ENCODE data around the gene SH2D6. TPM values are rescaled to one million over a fixed set of nuclear protein-coding genes. Genes with fewer than 3 reads are reported as not detected.

SH2D6 gene
- total and polyA plus RNA-seq, 9 of the 15 experiments (the other 6 are each of a cell fraction or from before 2014, with no cell fraction given), result 0.07 to 0.76 (median 0.33) TPM; not detected in 2

- TF ChIP-seq DEAF1 (CRISPR knock-in tag; IDR thresholded peaks at IDR 0.05), result no peak
- no peak for TF ChIP-seq THAP12 (CRISPR knock-in tag; IDR thresholded peaks at IDR 0.05)
- no peak for TF ChIP-seq SNRNP70 (optimal IDR thresholded peaks at IDR 0.05; ENCODE audit: low read depth, low read length)
- TF ChIP-seq U2AF1 (optimal IDR thresholded peaks at IDR 0.05; ENCODE audit: low read depth, low read length), result peak; percentile 76
- peak in 1 of 2 experiments; percentile 50; a peak in 1 of 4 replicates for TF ChIP-seq TBL1XR1 (IDR thresholded peaks at IDR 0.05; ENCODE audit: low read length in 2 of 2)
- TF ChIP-seq ZNF277 (CRISPR knock-in tag; IDR thresholded peaks at IDR 0.05; ENCODE audit: borderline replicate concordance), result no peak
- TF ChIP-seq ZNF253 (CRISPR knock-in tag; conservative IDR thresholded peaks at IDR 0.05), result no peak
- no peak for TF ChIP-seq ZBTB5 (IDR thresholded peaks at IDR 0.05)
- TF ChIP-seq SFPQ (IDR thresholded peaks at IDR 0.05; ENCODE audit: low read depth, low read length), result no peak
- 0 out of 2 replicates have a peak, but pooled peaks have one; percentile 13 for TF ChIP-seq SMARCE1 (IDR thresholded peaks at IDR 0.05)
- TF ChIP-seq FUS (optimal IDR thresholded peaks at IDR 0.05; ENCODE audit: low read depth, low read length), result no peak
- TF ChIP-seq TCF7 (IDR thresholded peaks at IDR 0.05; ENCODE audit: borderline replicate concordance), result no peak
- TF ChIP-seq EGR1 (conservative IDR thresholded peaks at IDR 0.05), result peak; percentile 51
- TF ChIP-seq ZNF586 (CRISPR knock-in tag; conservative IDR thresholded peaks at IDR 0.05), result no peak
- peak; percentile 89 for TF ChIP-seq SMAD4 (CRISPR knock-in tag; conservative IDR thresholded peaks at IDR 0.05)
- TF ChIP-seq CCNT2 (IDR thresholded peaks at IDR 0.05; ENCODE audit: borderline replicate concordance, extremely low read depth, insufficient read length, low read depth, low read length), result no peak
- peak; percentile 79 for TF ChIP-seq POLR2A (conservative IDR thresholded peaks at IDR 0.05)
- peak; percentile 30; the same call in 1 of the 2 replicates for TF ChIP-seq HDAC2 (IDR thresholded peaks at IDR 0.05)
- peak; percentile 74 for TF ChIP-seq SUPT5H (IDR thresholded peaks at IDR 0.05)
Observed at GRCh38 chr2:85418132-85419008, at the start of gene SH2D6 (continued).

Data from K562 (cell line).